ENCODE measurements around the gene C5orf15.

GRCh38 chr5:133912951-133913350 lies 55.5 kb downstream of the C5orf15 start:
- TF ChIP-seq POLR2A (IDR thresholded peaks at IDR 0.05) (no peak), CTCF (IDR thresholded peaks at IDR 0.05) (no peak)

Data from lower leg skin (tissue), 3 donors.